Vagina (tissue), 2 donors: Measurements from ENCODE around the gene VRK1.

Source experiments
- POLR2A ChIP-seq, 2 donors: fragments of 450-650 bp; IDR thresholded peaks; one replicate each; pipeline ENCODE4 v1.6.1; 2017; ENCODE audit warnings: antibody characterized with exemption in 2 of 2, mild to moderate bottlenecking in 2 of 2, moderate library complexity in 2 of 2
- TF ChIP-seq, protein P1 (sequence below), 3 experiments: fragments of 450-650 bp in 2 of 3; fragments of 200-600 bp in 1 of 3; sonication (generic) in 1 of 3; IDR thresholded peaks; one replicate each; pipeline ENCODE4 v1.5.1; 2017 to 2019; ENCODE audit warnings: antibody characterized with exemption in 3 of 3, mild to moderate bottlenecking in 2 of 3, moderate library complexity in 2 of 3

GRCh38 chr14:96808619-96809406 is 11.6 kb downstream of the VRK1 start:
- TF ChIP-seq, protein P1, sequence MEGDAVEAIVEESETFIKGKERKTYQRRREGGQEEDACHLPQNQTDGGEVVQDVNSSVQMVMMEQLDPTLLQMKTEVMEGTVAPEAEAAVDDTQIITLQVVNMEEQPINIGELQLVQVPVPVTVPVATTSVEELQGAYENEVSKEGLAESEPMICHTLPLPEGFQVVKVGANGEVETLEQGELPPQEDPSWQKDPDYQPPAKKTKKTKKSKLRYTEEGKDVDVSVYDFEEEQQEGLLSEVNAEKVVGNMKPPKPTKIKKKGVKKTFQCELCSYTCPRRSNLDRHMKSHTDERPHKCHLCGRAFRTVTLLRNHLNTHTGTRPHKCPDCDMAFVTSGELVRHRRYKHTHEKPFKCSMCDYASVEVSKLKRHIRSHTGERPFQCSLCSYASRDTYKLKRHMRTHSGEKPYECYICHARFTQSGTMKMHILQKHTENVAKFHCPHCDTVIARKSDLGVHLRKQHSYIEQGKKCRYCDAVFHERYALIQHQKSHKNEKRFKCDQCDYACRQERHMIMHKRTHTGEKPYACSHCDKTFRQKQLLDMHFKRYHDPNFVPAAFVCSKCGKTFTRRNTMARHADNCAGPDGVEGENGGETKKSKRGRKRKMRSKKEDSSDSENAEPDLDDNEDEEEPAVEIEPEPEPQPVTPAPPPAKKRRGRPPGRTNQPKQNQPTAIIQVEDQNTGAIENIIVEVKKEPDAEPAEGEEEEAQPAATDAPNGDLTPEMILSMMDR (IDR thresholded peaks at IDR 0.05) = no peak
- TF ChIP-seq POLR2A (IDR thresholded peaks at IDR 0.05) = no peak
